K562 (cell line): Measurements from ENCODE around the gene PDE2A. TPM values are rescaled to one million over a fixed set of nuclear protein-coding genes. Genes with fewer than 3 reads are reported as not detected.

Experiments used
- ATAC-seq: fragments of 200-7000 bp; cut with Tn5 transposase; 3 replicates; pipeline ENCODE4 v1.9.1; 2020; ENCODE audit warnings: moderate library complexity
- BruUV-seq: library from RNA; stranded (reverse); fragments of 400-500 nt; replicated peaks from 2 replicates; lab custom pipeline; 2021; lab: Mats Ljungman, UMichigan
- CTCF ChIA-PET: fragments of 300-600 bp; formaldehyde crosslinking; extraction: SDS; loops from one replicate; lab custom pipeline; 2021; ENCODE audit warnings: low intra/inter-chr PET ratio; lab: Yijun Ruan, JAX
- POLR2A ChIA-PET: fragments of 300-600, 350-650 bp; sonication (Branson Sonifier 250); formaldehyde crosslinking; extraction: SDS; loops from one replicate; lab custom pipeline; 2021; ENCODE audit warnings: antibody characterized with exemption, inconsistent platforms; lab: Yijun Ruan, JAX
- DNase-seq, 4 experiments: peaks; one replicate each; pipeline versions ENCODE4 v3.0.0 to v3.0.0-alpha.2; 2011 to 2018; ENCODE audit warnings: low spot score in 3 of 4, mixed read lengths in 3 of 4; ENCODE audit errors: extremely low read depth in 1 of 4
- FAIRE-seq: peaks from 2 replicates; lab custom pipeline; 2011; peaks lifted over from hg19 to GRCh38; lab: Jason Lieb, UNC
- H2AFZ ChIP-seq: 2 replicates; pipeline ENCODE4 v1.6.0; 2011; ENCODE audit warnings: low read depth, low read length, control low read depth, inconsistent platforms
- H3K27ac ChIP-seq: fragments of 200-600 bp; 3 replicates; pipeline ENCODE4 v1.8.0; 2011; ENCODE audit warnings: low read depth, mild to moderate bottlenecking, control low read depth, inconsistent platforms, low read length, moderate library complexity, mixed read lengths; ENCODE audit errors: extremely low read depth
- H3K27me3 ChIP-seq, 2 experiments: fragments of 300-600 bp in 1 of 2; 2 replicates in 1 of 2; 3 replicates in 1 of 2; pipeline versions ENCODE4 v1.6.0 to v1.8.0; 2011; ENCODE audit warnings: inconsistent platforms in 2 of 2, low read length in 2 of 2, mild to moderate bottlenecking in 1 of 2, mixed read lengths in 1 of 2, moderate library complexity in 1 of 2; ENCODE audit not compliant: control insufficient read depth in 2 of 2, insufficient read depth in 2 of 2
- H3K36me3 ChIP-seq: fragments of 300-600 bp; 3 replicates; pipeline ENCODE4 v1.8.0; 2011; ENCODE audit warnings: mild to moderate bottlenecking, low read length, inconsistent platforms; ENCODE audit not compliant: control insufficient read depth, insufficient read depth
- H3K4me1 ChIP-seq, 2 experiments: fragments of 200-600 bp in 1 of 2; replicated peaks in 1 of 2; 2 replicates in 1 of 2; 3 replicates in 1 of 2; pipeline versions ENCODE4 v1.5.1 to v1.8.0; 2011; ENCODE audit warnings: inconsistent platforms in 2 of 2, low read length in 2 of 2, mild to moderate bottlenecking in 1 of 2, mixed read lengths in 1 of 2, moderate library complexity in 1 of 2; ENCODE audit not compliant: control insufficient read depth in 2 of 2, insufficient read depth in 2 of 2
- H3K4me2 ChIP-seq: 2 replicates; pipeline ENCODE4 v1.6.1; 2011; ENCODE audit warnings: low read length, control low read depth, inconsistent platforms, mixed read lengths; ENCODE audit not compliant: insufficient read depth
- H3K4me3 ChIP-seq: fragments of 200-600 bp; sonication (generic), shearing (Covaris generic); 2 replicates; pipeline ENCODE4 v1.5.1; 2016; ENCODE audit warnings: control low read depth, inconsistent platforms
- H3K79me2 ChIP-seq: fragments of 200-600 bp; 3 replicates; pipeline ENCODE4 v1.8.0; 2011; ENCODE audit warnings: low read length, inconsistent platforms; ENCODE audit not compliant: control insufficient read depth, insufficient read depth
- H3K9ac ChIP-seq, 2 experiments: 2 replicates each; pipeline versions ENCODE4 v1.6.0 to v1.6.1; 2011; ENCODE audit warnings: low read depth in 2 of 2, low read length in 2 of 2, control low read depth in 1 of 2, inconsistent platforms in 1 of 2, mild to moderate bottlenecking in 1 of 2, mixed read lengths in 1 of 2; ENCODE audit not compliant: insufficient read depth in 1 of 2
- H3K9me1 ChIP-seq: one replicate; pipeline ENCODE4 v1.6.0; 2011; ENCODE audit warnings: inconsistent platforms, mild to moderate bottlenecking, low read length, moderate library complexity; ENCODE audit not compliant: control insufficient read depth, insufficient read depth
- H3K9me3 ChIP-seq: replicated peaks from 2 replicates; pipeline ENCODE4 v1.5.1; 2011; ENCODE audit warnings: low read depth, low read length, inconsistent platforms; ENCODE audit not compliant: control insufficient read depth, insufficient read depth
- H4K20me1 ChIP-seq: replicated peaks from 2 replicates; pipeline ENCODE4 v1.6.1; 2011; ENCODE audit warnings: low read length, inconsistent platforms, mixed read lengths; ENCODE audit not compliant: control insufficient read depth, insufficient read depth
- CREB3L1 ChIP-seq: fragments of 450-650 bp; IDR thresholded peaks from 2 replicates; pipeline ENCODE4 v1.6.1; 2014; ENCODE audit warnings: low read depth, mild to moderate bottlenecking, moderate library complexity, borderline replicate concordance
- DLX4 ChIP-seq: fragments of 250-450 bp; sonication (Bioruptor Pico); IDR thresholded peaks from 2 replicates; pipeline ENCODE4 v1.6.1; 2021; ENCODE audit warnings: mild to moderate bottlenecking
- ELF2 ChIP-seq: fragments of 250-450 bp; sonication (Bioruptor Pico); IDR thresholded peaks from 2 replicates; pipeline ENCODE4 v1.5.0; 2021; ENCODE audit warnings: mild to moderate bottlenecking
- MTA3 ChIP-seq: fragments of 450-650 bp; formaldehyde crosslinking; IDR thresholded peaks from 2 replicates; pipeline ENCODE4 v1.6.1; 2017; ENCODE audit warnings: mild to moderate bottlenecking, borderline replicate concordance
- NR2C2 ChIP-seq, 2 experiments: fragments of 200-800 bp in 1 of 2; sonication (Bioruptor generic) in 1 of 2; sonication (generic) in 1 of 2; formaldehyde crosslinking in 1 of 2; IDR thresholded peaks; 2 replicates each; pipeline versions ENCODE4 v1.6.1 to v1.8.0; 2016 to 2022; ENCODE audit warnings: mild to moderate bottlenecking in 1 of 2, missing compliant biosample characterization in 1 of 2, missing genetic modification characterization in 1 of 2, missing genetic modification reagents in 1 of 2
- WGBS: fragments of 100-300 bp; shearing (Covaris generic); methylation state at CpG from one replicate; pipeline ENCODE4 v1.1.6; 2016; ENCODE audit warnings: low coverage, mixed read lengths; ENCODE audit not compliant: insufficient coverage; ENCODE audit errors: missing lambda C conversion rate; 5-methylcytosine and 5-hydroxymethylcytosine counted together
- in situ Hi-C: fragments of 300-500 bp; cut with MboI; formaldehyde crosslinking; loops from 4 replicates; pipeline ENCODE4 v1.15.0; 2018; ENCODE audit warnings: inconsistent platforms, mixed read lengths
- intact Hi-C: fragments of 100-400 bp; cut with micrococcal nuclease; formaldehyde crosslinking; loops from 2 replicates; pipeline ENCODE4 v1.14.2; 2022
- polyA plus RNA-seq, 8 experiments: library from polyadenylated mRNA; depleted of rRNA in 4 of 8; stranded (reverse) in 5 of 8; unstranded in 3 of 8; fragments of >200 nt; fragmentation: Nextera tagmentation in 2 of 8; fragmentation: Illumina TruSeq in 1 of 8; extraction: Ambion mirVana in 2 of 8; extraction: Trizol in 1 of 8; gene quantifications; 2 replicates each; pipeline versions ENCODE4 v1.2.1 to v1.2.3, GENCODE V29; 2011 to 2014; ENCODE audit warnings: inconsistent platforms in 1 of 8, missing spikeins in 1 of 8
- total RNA-seq, 7 experiments: library from RNA; depleted of rRNA in 6 of 7; stranded (reverse); fragments of >200 nt in 6 of 7; fragmentation: Illumina TruSeq in 2 of 7; extraction: Trizol in 2 of 7; gene quantifications; 2 replicates each; pipeline versions ENCODE4 v1.2.1 to v1.2.3, GENCODE V29; 2011 to 2021; ENCODE audit warnings: low replicate concordance in 1 of 7

The PDE2A gene
- total and polyA plus RNA-seq, 9 of the 15 experiments (the other 6 are each of a cell fraction or from before 2014, with no cell fraction given) = 0.07 to 15.2 (median 1.6) TPM; not detected in 1

- BruUV-seq = no TSS peak
- peaks cover 11 to 25% of the 10 kb centered on the region in 2 experiments; a peak in 4 of 5 replicates for H3K4me1 ChIP-seq
Observed at GRCh38 chr11:72719551-72719950, 45.3 kb upstream of the PDE2A start.

More at GRCh38 chr11:72719551-72719950, 45.3 kb upstream of the PDE2A start:
- intact Hi-C loops = no loop called here
- H2AFZ ChIP-seq = no peak overlapping the region
- no peak overlapping the region; a peak in 1 of 4 replicates for H3K9ac ChIP-seq
- POLR2A ChIA-PET = interaction anchor here (1.1 kb wide), 1 partner anchor 109 kb away, joined by 5 read pairs; no protein-coding TSS in a partner anchor
- no peaks in the 10 kb centered on the region for H3K27me3 ChIP-seq
- ATAC-seq (no peak), DNase-seq (no peak), FAIRE-seq (no peak)
- no peak overlapping the region for H3K4me2 ChIP-seq
- H3K4me3 ChIP-seq = no peak overlapping the region
- CTCF ChIA-PET = no interaction called here
- TF ChIP-seq DLX4 (CRISPR knock-in tag) (no peak), ELF2 (no peak), CREB3L1 (no peak), MTA3 (no peak), NR2C2 (CRISPR knock-in tag; IDR thresholded peaks at IDR 0.05) (no peak), NR2C2 (tag; IDR thresholded peaks at IDR 0.05) (no peak)
- no peaks in the 10 kb centered on the region for H3K9me1 ChIP-seq
- peaks cover 48% of the 10 kb centered on the region for H3K79me2 ChIP-seq
- in situ Hi-C loops = no loop called here
- no peaks in the 10 kb centered on the region for H3K9me3 ChIP-seq
- no peak overlapping the region for H3K27ac ChIP-seq
- WGBS = 90% methylated on average over 2 of the region's 4 CpGs
- no peaks in the 10 kb centered on the region for H4K20me1 ChIP-seq
- H3K36me3 ChIP-seq = peaks cover 72% of the 10 kb centered on the region
